Neural progenitor cell (in vitro differentiated cells): ENCODE measurements around the gene PTPRG. TPM values are rescaled to one million over a fixed set of nuclear protein-coding genes. Genes with fewer than 3 reads are reported as not detected.

Experiments
- DNase-seq: peaks from one replicate; pipeline ENCODE4 v3.0.0-alpha.2; 2016; ENCODE audit warnings: low spot score
- H2AFZ ChIP-seq: fragments of 200-600 bp; sonication (generic); replicated peaks from 2 replicates; pipeline ENCODE4 v1.6.1; 2016; ENCODE audit warnings: antibody characterized with exemption
- H3F3A ChIP-seq: fragments of 200-600 bp; sonication (generic); 2 replicates; pipeline ENCODE4 v1.6.1; 2016; ENCODE audit warnings: antibody characterized with exemption, low read depth
- H3K27ac ChIP-seq: fragments of 200-600 bp; sonication (generic); 2 replicates; pipeline ENCODE4 v1.5.1; 2016; ENCODE audit warnings: mild to moderate bottlenecking
- H3K27me3 ChIP-seq: fragments of 200-600 bp; sonication (generic); 2 replicates; pipeline ENCODE4 v1.6.1; 2016; ENCODE audit warnings: mild to moderate bottlenecking, moderate library complexity
- H3K36me3 ChIP-seq: fragments of 200-600 bp; sonication (generic); 2 replicates; pipeline ENCODE4 v1.5.1; 2016
- H3K4me1 ChIP-seq: fragments of 200-600 bp; sonication (generic); 2 replicates; pipeline ENCODE4 v1.6.1; 2016; ENCODE audit warnings: mixed run types
- H3K4me2 ChIP-seq: fragments of 200-600 bp; sonication (generic); 2 replicates; pipeline ENCODE4 v1.6.1; 2016
- H3K4me3 ChIP-seq: fragments of 200-600 bp; sonication (generic); 2 replicates; pipeline ENCODE4 v1.5.1; 2016
- H3K79me2 ChIP-seq: fragments of 200-600 bp; sonication (generic); 2 replicates; pipeline ENCODE4 v1.6.1; 2016; ENCODE audit warnings: low read depth
- H3K9ac ChIP-seq: fragments of 200-600 bp; sonication (generic); 2 replicates; pipeline ENCODE4 v1.6.1; 2016
- H3K9me3 ChIP-seq: fragments of 200-600 bp; sonication (generic); 2 replicates; pipeline ENCODE4 v1.5.1; 2016; ENCODE audit warnings: low read depth
- H4K20me1 ChIP-seq: fragments of 200-600 bp; sonication (generic); 2 replicates; pipeline ENCODE4 v1.6.1; 2016; ENCODE audit warnings: low read depth
- H3K27ac Mint-ChIP-seq: 3 replicates; pipeline ENCODE4 v1.8.0; 2021; ENCODE audit warnings: mixed read lengths
- H3K27me3 Mint-ChIP-seq: 2 replicates; pipeline ENCODE4 v1.8.0; 2022; ENCODE audit warnings: low read depth, mild to moderate bottlenecking, inconsistent platforms, moderate library complexity, mixed read lengths; ENCODE audit not compliant: insufficient read depth
- H3K36me3 Mint-ChIP-seq: 3 replicates; pipeline ENCODE4 v1.8.0; 2021; ENCODE audit warnings: mixed read lengths
- H3K4me1 Mint-ChIP-seq: 3 replicates; pipeline ENCODE4 v1.8.0; 2021; ENCODE audit warnings: mixed read lengths
- H3K4me3 Mint-ChIP-seq: 3 replicates; pipeline ENCODE4 v1.8.0; 2021; ENCODE audit warnings: mild to moderate bottlenecking, moderate library complexity, mixed read lengths
- H3K9me3 Mint-ChIP-seq: 3 replicates; pipeline ENCODE4 v1.8.0; 2020; ENCODE audit warnings: mixed read lengths
- EZH2 ChIP-seq: fragments of 200-600 bp; sonication (generic); IDR thresholded peaks from 2 replicates; pipeline ENCODE4 v1.6.1; 2017; ENCODE audit warnings: antibody characterized with exemption, mild to moderate bottlenecking, moderate library complexity
- EZH2phosphoT487 ChIP-seq: fragments of 200-600 bp; sonication (generic); IDR thresholded peaks from 2 replicates; pipeline ENCODE4 v1.6.1; 2017; ENCODE audit warnings: antibody characterized with exemption
- total RNA-seq: library from RNA; depleted of rRNA; stranded (reverse); fragments of >200 nt; gene quantifications from 2 replicates; pipeline ENCODE4 v1.2.3, GENCODE V29; 2015; ENCODE audit warnings: low replicate concordance
- TF ChIP-seq, protein P1 (sequence below): fragments of 200-600 bp; sonication (generic); IDR thresholded peaks from 2 replicates; pipeline ENCODE4 v1.5.1; 2017; ENCODE audit warnings: antibody characterized with exemption, mild to moderate bottlenecking

PTPRG gene
- total RNA-seq, 1 donor from 2014 or later: 65.3 TPM

DNA sequence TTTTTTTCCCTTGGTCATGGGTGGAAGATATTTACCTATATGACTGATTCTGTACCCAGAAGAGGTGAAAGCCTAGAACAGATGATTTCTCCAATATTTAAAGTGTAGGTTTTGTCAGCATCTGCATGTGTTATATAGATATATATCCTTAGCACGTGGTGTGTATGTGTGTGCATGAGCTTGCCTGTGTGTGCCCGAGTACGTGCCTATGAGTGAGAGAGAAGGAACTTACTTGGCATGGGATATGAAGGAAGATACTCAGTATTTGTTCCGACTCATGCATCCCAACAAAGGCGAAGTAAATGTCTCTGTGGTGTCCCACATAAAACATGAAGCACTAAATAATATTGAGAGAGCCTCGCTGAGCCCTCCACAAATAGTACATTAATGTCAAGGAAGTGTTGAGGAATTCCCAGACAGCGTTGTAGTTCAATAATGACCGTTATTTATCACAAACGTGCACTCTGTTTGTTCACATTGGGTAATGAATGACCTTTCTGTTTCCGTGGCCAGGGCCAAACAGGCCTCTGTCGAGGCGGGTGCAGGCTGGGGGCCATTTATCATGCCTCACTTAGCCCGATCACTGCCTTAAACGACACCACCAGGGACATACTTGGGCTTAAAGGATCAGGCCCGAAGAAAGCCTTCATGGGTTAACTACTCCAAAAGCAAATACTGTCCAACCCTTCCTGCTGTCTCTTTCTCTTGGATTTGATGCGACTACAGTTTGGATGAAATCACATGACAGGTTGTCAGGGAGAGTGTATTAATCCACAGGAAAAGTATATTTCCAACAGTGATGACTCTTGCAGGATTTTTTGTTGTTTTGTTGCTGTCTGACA is 267.7 kb downstream of the PTPRG start:
- Mint-ChIP-seq H3K9me3 (no peaks in the 10 kb centered on the region), H3K27ac (no peak overlapping the region)

DNA sequence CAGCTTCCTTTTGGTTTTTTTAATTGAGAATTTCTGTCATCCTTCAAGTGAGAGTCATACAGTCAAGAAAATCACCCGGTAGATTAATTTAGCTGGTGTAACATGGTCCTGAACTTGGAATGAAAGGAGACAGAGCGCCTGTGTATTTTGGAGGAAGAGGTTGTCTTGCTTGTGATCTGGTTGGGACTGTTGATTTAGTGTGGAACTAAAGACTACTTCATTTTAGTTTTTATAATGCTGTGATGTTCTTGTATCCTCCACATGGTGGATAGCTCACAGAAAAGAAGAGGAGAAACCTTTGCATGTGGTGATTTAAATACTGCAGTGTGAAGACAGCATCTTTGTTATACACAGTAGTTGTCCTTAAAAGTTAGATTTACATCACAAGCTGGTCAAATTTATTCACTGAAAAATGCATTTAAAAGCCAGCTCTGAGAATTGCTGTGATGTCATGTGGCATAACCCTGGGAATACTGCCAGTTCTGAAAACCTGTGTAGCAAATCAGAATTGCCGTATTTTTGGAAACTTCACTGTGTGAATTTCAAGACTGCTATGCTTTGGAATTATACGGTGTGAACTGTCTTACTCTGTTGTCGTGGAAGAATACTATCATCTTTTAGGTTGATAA is 268.5 kb downstream of the PTPRG start:
- Mint-ChIP-seq H3K36me3 (peaks cover 2% of the 10 kb centered on the region), H3K4me3 (no peak overlapping the region), H3K9me3 (no peaks in the 10 kb centered on the region), H3K4me1 (peaks cover 8% of the 10 kb centered on the region), H3K27me3 (no peaks in the 10 kb centered on the region), H3K27ac (no peak overlapping the region)
- Histone ChIP-seq H3K9ac (no peak overlapping the region), H3K4me3 (no peak overlapping the region), H4K20me1 (peaks cover 36% of the 10 kb centered on the region), H3K27ac (no peak overlapping the region), H2AFZ (no peak overlapping the region), H3K4me2 (peak overlapping the region; percentile 21), H3K79me2 (peaks cover 94% of the 10 kb centered on the region), H3K9me3 (no peaks in the 10 kb centered on the region), H3K27me3 (no peaks in the 10 kb centered on the region), H3F3A (peaks cover 5% of the 10 kb centered on the region), H3K36me3 (no peaks in the 10 kb centered on the region), H3K4me1 (peaks cover 15% of the 10 kb centered on the region)
- TF ChIP-seq EZH2phosphoT487 (no peak), EZH2 (no peak)
- TF ChIP-seq, protein P1, sequence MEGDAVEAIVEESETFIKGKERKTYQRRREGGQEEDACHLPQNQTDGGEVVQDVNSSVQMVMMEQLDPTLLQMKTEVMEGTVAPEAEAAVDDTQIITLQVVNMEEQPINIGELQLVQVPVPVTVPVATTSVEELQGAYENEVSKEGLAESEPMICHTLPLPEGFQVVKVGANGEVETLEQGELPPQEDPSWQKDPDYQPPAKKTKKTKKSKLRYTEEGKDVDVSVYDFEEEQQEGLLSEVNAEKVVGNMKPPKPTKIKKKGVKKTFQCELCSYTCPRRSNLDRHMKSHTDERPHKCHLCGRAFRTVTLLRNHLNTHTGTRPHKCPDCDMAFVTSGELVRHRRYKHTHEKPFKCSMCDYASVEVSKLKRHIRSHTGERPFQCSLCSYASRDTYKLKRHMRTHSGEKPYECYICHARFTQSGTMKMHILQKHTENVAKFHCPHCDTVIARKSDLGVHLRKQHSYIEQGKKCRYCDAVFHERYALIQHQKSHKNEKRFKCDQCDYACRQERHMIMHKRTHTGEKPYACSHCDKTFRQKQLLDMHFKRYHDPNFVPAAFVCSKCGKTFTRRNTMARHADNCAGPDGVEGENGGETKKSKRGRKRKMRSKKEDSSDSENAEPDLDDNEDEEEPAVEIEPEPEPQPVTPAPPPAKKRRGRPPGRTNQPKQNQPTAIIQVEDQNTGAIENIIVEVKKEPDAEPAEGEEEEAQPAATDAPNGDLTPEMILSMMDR: no peak
- no peak for DNase-seq

More for the DNA sequence above, 267.7 kb downstream of the PTPRG start:
- Histone ChIP-seq H3K4me2 (peak overlapping the region; percentile 21), H3K9me3 (no peaks in the 10 kb centered on the region), H4K20me1 (peaks cover 37% of the 10 kb centered on the region), H3K79me2 (peaks cover 95% of the 10 kb centered on the region), H2AFZ (no peak overlapping the region), H3K27ac (no peak overlapping the region), H3K4me3 (no peak overlapping the region), H3K36me3 (no peaks in the 10 kb centered on the region), H3F3A (peaks cover 5% of the 10 kb centered on the region), H3K4me1 (peaks cover 15% of the 10 kb centered on the region), H3K27me3 (no peaks in the 10 kb centered on the region), H3K9ac (no peak overlapping the region)
- no peak for TF ChIP-seq EZH2
- TF ChIP-seq EZH2phosphoT487: no peak
- TF ChIP-seq, protein P1: no peak
- H3K27me3 Mint-ChIP-seq: no peaks in the 10 kb centered on the region
- H3K4me3 Mint-ChIP-seq: no peak overlapping the region
- H3K36me3 Mint-ChIP-seq: peaks cover 2% of the 10 kb centered on the region
- peak; percentile 55 for DNase-seq
- H3K4me1 Mint-ChIP-seq: peaks cover 8% of the 10 kb centered on the region

DNA sequence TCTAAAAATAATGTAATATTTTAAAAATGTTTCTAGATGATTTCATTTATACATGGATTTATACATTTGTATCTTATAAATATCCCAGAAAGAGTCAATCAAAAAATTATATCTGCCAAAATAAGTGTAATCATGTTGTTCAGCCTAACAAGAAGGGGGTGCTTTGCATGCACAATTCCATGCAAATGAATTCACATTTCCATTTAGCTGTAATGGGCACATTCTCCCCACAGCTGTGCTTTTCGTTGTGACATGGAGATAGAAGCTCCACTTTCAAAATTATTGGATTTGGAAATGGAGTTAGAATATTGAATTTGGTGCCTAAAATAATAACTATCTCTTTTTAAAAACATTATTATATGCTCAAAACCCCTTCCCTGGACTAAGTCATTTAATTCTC is 270.6 kb downstream of the PTPRG start:
- Histone ChIP-seq H3K9me3 (no peaks in the 10 kb centered on the region), H4K20me1 (peaks cover 46% of the 10 kb centered on the region), H3K36me3 (no peaks in the 10 kb centered on the region), H3K4me1 (peaks cover 15% of the 10 kb centered on the region), H3K27me3 (no peaks in the 10 kb centered on the region), H3K4me3 (no peak overlapping the region), H3K27ac (no peak overlapping the region), H3K9ac (no peak overlapping the region), H3K79me2 (peaks cover 92% of the 10 kb centered on the region), H3K4me2 (no peak overlapping the region), H2AFZ (no peak overlapping the region), H3F3A (peaks cover 5% of the 10 kb centered on the region)
- TF ChIP-seq, protein P1: no peak
- Mint-ChIP-seq H3K4me3 (no peak overlapping the region), H3K36me3 (peaks cover 2% of the 10 kb centered on the region), H3K9me3 (no peaks in the 10 kb centered on the region), H3K27ac (no peak overlapping the region), H3K4me1 (peaks cover 8% of the 10 kb centered on the region), H3K27me3 (no peaks in the 10 kb centered on the region)
- DNase-seq: no peak
